HL-60 (cell line): ENCODE results near the gene DKK3.

Experiments used
- GABPA ChIP-seq: IDR thresholded peaks from 2 replicates; pipeline ENCODE4 v1.6.1; 2012; ENCODE audit warnings: low read depth
- POLR2AphosphoS5 ChIP-seq: IDR thresholded peaks from 2 replicates; pipeline ENCODE4 v1.6.1; 2012; ENCODE audit warnings: low read depth
- SPI1 ChIP-seq: IDR thresholded peaks from 2 replicates; pipeline ENCODE4 v1.6.1; 2012; ENCODE audit warnings: low read depth, mild to moderate bottlenecking, borderline replicate concordance
- TF ChIP-seq, protein P1 (sequence below): IDR thresholded peaks from one replicate; pipeline ENCODE4 v1.5.1; 2011; ENCODE audit warnings: low read length, control low read depth, inconsistent platforms; ENCODE audit not compliant: insufficient read depth
- TF ChIP-seq, protein P2 (sequence below): IDR thresholded peaks from 2 replicates; pipeline ENCODE4 v1.6.1; 2012; ENCODE audit warnings: low read depth; ENCODE audit not compliant: insufficient replicate concordance

DNA sequence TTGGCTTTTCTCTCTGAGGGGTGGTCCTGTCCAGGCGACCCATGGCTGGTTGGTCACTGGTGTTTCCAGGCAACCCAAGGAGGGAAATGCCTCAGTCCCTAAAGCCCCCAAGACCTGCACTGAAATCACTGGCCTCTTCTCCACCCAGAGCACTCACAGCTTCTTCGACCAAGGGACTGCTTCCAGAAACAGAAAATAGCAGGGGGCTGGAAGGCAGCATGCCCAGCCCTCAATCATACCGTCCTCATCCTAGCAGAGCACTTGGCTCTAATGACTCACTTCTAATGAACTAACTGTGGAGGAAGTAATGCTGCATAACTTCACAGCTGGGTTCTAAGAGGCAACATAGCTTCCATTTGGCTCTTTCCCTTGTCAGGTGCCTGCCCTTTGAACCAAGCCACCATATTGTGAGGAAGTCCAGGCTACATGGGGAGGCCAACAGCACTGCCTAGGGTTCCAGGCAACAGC is 27.6 kb downstream of the DKK3 start:
- TF ChIP-seq, protein P1, sequence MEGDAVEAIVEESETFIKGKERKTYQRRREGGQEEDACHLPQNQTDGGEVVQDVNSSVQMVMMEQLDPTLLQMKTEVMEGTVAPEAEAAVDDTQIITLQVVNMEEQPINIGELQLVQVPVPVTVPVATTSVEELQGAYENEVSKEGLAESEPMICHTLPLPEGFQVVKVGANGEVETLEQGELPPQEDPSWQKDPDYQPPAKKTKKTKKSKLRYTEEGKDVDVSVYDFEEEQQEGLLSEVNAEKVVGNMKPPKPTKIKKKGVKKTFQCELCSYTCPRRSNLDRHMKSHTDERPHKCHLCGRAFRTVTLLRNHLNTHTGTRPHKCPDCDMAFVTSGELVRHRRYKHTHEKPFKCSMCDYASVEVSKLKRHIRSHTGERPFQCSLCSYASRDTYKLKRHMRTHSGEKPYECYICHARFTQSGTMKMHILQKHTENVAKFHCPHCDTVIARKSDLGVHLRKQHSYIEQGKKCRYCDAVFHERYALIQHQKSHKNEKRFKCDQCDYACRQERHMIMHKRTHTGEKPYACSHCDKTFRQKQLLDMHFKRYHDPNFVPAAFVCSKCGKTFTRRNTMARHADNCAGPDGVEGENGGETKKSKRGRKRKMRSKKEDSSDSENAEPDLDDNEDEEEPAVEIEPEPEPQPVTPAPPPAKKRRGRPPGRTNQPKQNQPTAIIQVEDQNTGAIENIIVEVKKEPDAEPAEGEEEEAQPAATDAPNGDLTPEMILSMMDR = no peak
- TF ChIP-seq POLR2AphosphoS5 (no peak), SPI1 (no peak), GABPA (no peak)
- TF ChIP-seq, protein P2, sequence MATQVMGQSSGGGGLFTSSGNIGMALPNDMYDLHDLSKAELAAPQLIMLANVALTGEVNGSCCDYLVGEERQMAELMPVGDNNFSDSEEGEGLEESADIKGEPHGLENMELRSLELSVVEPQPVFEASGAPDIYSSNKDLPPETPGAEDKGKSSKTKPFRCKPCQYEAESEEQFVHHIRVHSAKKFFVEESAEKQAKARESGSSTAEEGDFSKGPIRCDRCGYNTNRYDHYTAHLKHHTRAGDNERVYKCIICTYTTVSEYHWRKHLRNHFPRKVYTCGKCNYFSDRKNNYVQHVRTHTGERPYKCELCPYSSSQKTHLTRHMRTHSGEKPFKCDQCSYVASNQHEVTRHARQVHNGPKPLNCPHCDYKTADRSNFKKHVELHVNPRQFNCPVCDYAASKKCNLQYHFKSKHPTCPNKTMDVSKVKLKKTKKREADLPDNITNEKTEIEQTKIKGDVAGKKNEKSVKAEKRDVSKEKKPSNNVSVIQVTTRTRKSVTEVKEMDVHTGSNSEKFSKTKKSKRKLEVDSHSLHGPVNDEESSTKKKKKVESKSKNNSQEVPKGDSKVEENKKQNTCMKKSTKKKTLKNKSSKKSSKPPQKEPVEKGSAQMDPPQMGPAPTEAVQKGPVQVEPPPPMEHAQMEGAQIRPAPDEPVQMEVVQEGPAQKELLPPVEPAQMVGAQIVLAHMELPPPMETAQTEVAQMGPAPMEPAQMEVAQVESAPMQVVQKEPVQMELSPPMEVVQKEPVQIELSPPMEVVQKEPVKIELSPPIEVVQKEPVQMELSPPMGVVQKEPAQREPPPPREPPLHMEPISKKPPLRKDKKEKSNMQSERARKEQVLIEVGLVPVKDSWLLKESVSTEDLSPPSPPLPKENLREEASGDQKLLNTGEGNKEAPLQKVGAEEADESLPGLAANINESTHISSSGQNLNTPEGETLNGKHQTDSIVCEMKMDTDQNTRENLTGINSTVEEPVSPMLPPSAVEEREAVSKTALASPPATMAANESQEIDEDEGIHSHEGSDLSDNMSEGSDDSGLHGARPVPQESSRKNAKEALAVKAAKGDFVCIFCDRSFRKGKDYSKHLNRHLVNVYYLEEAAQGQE = no peak
